Mesenchymal stem cell (in vitro differentiated cells and primary cell): ENCODE measurements around the gene ZEB2.
A peak's percentile ranks its signal among the peaks of the same experiment; 100 is the strongest.

ENCODE experiments used
- DNase-seq: peaks from one replicate; pipeline ENCODE4 v3.0.0-alpha.2; 2013
- H2AFZ ChIP-seq: one replicate; pipeline ENCODE4 v1.6.1; 2013; ENCODE audit warnings: low read depth, mild to moderate bottlenecking, control low read depth, inconsistent platforms, low read length, moderate library complexity
- H2AK5ac ChIP-seq: 2 replicates; pipeline ENCODE4 v1.6.1; 2013; ENCODE audit warnings: low read length, moderate library complexity, mild to moderate bottlenecking, inconsistent platforms; ENCODE audit not compliant: severe bottlenecking
- H2BK120ac ChIP-seq: one replicate; pipeline ENCODE4 v1.6.1; 2013; ENCODE audit warnings: low read depth, mild to moderate bottlenecking, inconsistent platforms, low read length, moderate library complexity
- H2BK12ac ChIP-seq, 2 experiments: one replicate each; pipeline ENCODE4 v1.6.1; 2013; ENCODE audit warnings: inconsistent platforms in 2 of 2, low read length in 2 of 2, mild to moderate bottlenecking in 2 of 2, moderate library complexity in 2 of 2, control low read depth in 1 of 2
- H2BK15ac ChIP-seq: one replicate; pipeline ENCODE4 v1.6.1; 2013; ENCODE audit warnings: mild to moderate bottlenecking, low read depth, inconsistent platforms; ENCODE audit not compliant: poor library complexity, severe bottlenecking
- H2BK5ac ChIP-seq: 2 replicates; pipeline ENCODE4 v1.6.1; 2013; ENCODE audit warnings: low read depth, mild to moderate bottlenecking, low read length, control low read depth, inconsistent platforms; ENCODE audit not compliant: poor library complexity, severe bottlenecking
- H3K14ac ChIP-seq, 2 experiments: one replicate each; pipeline ENCODE4 v1.6.1; 2013; ENCODE audit warnings: inconsistent platforms in 2 of 2, low read length in 2 of 2, control low read depth in 1 of 2, mild to moderate bottlenecking in 1 of 2, moderate library complexity in 1 of 2
- H3K18ac ChIP-seq, 2 experiments: one replicate each; pipeline ENCODE4 v1.6.1; 2013; ENCODE audit warnings: inconsistent platforms in 2 of 2, low read length in 2 of 2, control low read depth in 1 of 2, low read depth in 1 of 2, mild to moderate bottlenecking in 1 of 2
- H3K23ac ChIP-seq, 2 experiments: one replicate each; pipeline ENCODE4 v1.6.1; 2013; ENCODE audit warnings: inconsistent platforms in 2 of 2, low read length in 2 of 2, mild to moderate bottlenecking in 2 of 2, moderate library complexity in 2 of 2, control low read depth in 1 of 2
- H3K27ac ChIP-seq: 2 replicates; pipeline ENCODE4 v1.5.1; 2013; ENCODE audit warnings: mild to moderate bottlenecking, moderate library complexity, low read length, control low read depth, inconsistent platforms; ENCODE audit not compliant: poor library complexity, severe bottlenecking
- H3K27me3 ChIP-seq, 2 experiments: 2 replicates each; pipeline versions ENCODE4 v1.6.1 to v1.7.0; 2013; ENCODE audit warnings: low read length in 2 of 2, mild to moderate bottlenecking in 2 of 2, moderate library complexity in 2 of 2, control low read depth in 1 of 2, inconsistent platforms in 1 of 2; ENCODE audit not compliant: control insufficient read depth in 1 of 2, insufficient read depth in 1 of 2
- H3K36me3 ChIP-seq, 2 experiments: 2 replicates each; pipeline versions ENCODE4 v1.6.1 to v1.7.0; 2013; ENCODE audit warnings: low read length in 2 of 2, control low read depth in 1 of 2, inconsistent platforms in 1 of 2, low read depth in 1 of 2, mild to moderate bottlenecking in 1 of 2; ENCODE audit not compliant: insufficient read depth in 2 of 2, control insufficient read depth in 1 of 2
- H3K4ac ChIP-seq, 2 experiments: one replicate each; pipeline ENCODE4 v1.6.1; 2013; ENCODE audit warnings: inconsistent platforms in 2 of 2, low read length in 2 of 2, mild to moderate bottlenecking in 2 of 2, moderate library complexity in 2 of 2, control low read depth in 1 of 2, low read depth in 1 of 2
- H3K4me1 ChIP-seq: 2 replicates; pipeline ENCODE4 v1.6.1; 2013; ENCODE audit warnings: low read depth, low read length, control low read depth; ENCODE audit not compliant: control insufficient read depth, insufficient read depth
- H3K4me2 ChIP-seq: 2 replicates; pipeline ENCODE4 v1.6.1; 2013; ENCODE audit warnings: low read length, mild to moderate bottlenecking, inconsistent platforms; ENCODE audit not compliant: poor library complexity, severe bottlenecking
- H3K4me3 ChIP-seq, 2 experiments: 2 replicates each; pipeline versions ENCODE4 v1.5.1 to v1.7.0; 2013; ENCODE audit warnings: low read length in 2 of 2, mild to moderate bottlenecking in 2 of 2, control low read depth in 1 of 2, low read depth in 1 of 2; ENCODE audit not compliant: insufficient read depth in 1 of 2
- H3K79me1 ChIP-seq: replicated peaks from 2 replicates; pipeline ENCODE4 v1.6.1; 2013; ENCODE audit warnings: mild to moderate bottlenecking, control low read depth, low read length, inconsistent platforms; ENCODE audit not compliant: poor library complexity, severe bottlenecking
- H3K9ac ChIP-seq: 2 replicates; pipeline ENCODE4 v1.7.0; 2013; ENCODE audit warnings: mild to moderate bottlenecking, low read length, moderate library complexity
- H3K9me3 ChIP-seq: 2 replicates; pipeline ENCODE4 v1.7.0; 2013; ENCODE audit warnings: mild to moderate bottlenecking, low read length; ENCODE audit not compliant: control insufficient read depth
- H4K8ac ChIP-seq: one replicate; pipeline ENCODE4 v1.6.1; 2013; ENCODE audit warnings: inconsistent platforms, mild to moderate bottlenecking, low read length, moderate library complexity
- H4K91ac ChIP-seq: one replicate; pipeline ENCODE4 v1.6.1; 2013; ENCODE audit warnings: mild to moderate bottlenecking, low read length, inconsistent platforms
- WGBS: methylation state at CpG from one replicate; pipeline ENCODE4 v1.1.7; 2013; ENCODE audit warnings: mixed read lengths; 5-methylcytosine and 5-hydroxymethylcytosine counted together

ZEB2 gene

DNA sequence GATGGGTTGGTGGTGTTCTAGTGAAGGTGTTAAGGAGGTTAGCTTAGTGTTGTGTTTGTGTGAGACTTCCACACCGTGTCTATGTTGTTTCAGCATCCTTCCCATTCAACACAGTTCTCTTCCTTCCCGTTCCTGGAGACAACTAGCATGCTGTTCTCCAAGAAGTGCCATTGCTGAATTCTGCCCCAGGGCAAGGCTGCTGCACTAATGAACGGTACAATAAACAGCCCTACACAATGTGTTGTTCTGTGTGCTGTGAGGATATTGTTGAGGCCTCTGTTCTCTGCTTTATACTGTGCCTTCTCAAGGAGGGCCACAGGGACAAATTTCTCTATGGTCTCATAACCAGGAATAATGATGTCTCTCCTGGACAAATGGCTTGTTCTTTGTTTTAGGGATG, 39.8 kb upstream of the ZEB2 start:
- H3K18ac ChIP-seq: no peak overlapping the region
- H3K36me3 ChIP-seq: no peaks in the 10 kb centered on the region
- no peak overlapping the region for H2BK120ac ChIP-seq
- no peak overlapping the region for H4K91ac ChIP-seq
- H2AFZ ChIP-seq: no peak overlapping the region
- DNase-seq: no peak
- no peak overlapping the region for H3K4ac ChIP-seq
- no peak overlapping the region for H3K27ac ChIP-seq
- no peaks in the 10 kb centered on the region for H3K4me1 ChIP-seq
- no peak overlapping the region for H2BK5ac ChIP-seq
- no peak overlapping the region for H2BK12ac ChIP-seq
- H3K23ac ChIP-seq: no peak overlapping the region
- WGBS: 100% methylated on average over 2 of the region's 3 CpGs
- H4K8ac ChIP-seq: no peak overlapping the region
- no peaks in the 10 kb centered on the region for H3K27me3 ChIP-seq
- no peak overlapping the region for H3K14ac ChIP-seq
- H3K79me1 ChIP-seq: no peaks in the 10 kb centered on the region
- H3K4me2 ChIP-seq: no peak overlapping the region
- H2AK5ac ChIP-seq: no peak overlapping the region
- H3K9me3 ChIP-seq: no peaks in the 10 kb centered on the region
- H2BK15ac ChIP-seq: no peak overlapping the region
- H3K4me3 ChIP-seq: no peak overlapping the region
- no peak overlapping the region for H3K9ac ChIP-seq

- Histone ChIP-seq H3K4me1 (no peaks in the 10 kb centered on the region), H3K27me3 (no peaks in the 10 kb centered on the region), H3K36me3 (no peaks in the 10 kb centered on the region), H4K8ac (no peak overlapping the region), H2BK5ac (no peak overlapping the region), H3K79me1 (no peaks in the 10 kb centered on the region), H2BK120ac (no peak overlapping the region), H2AK5ac (no peak overlapping the region), H4K91ac (no peak overlapping the region), H3K18ac (no peak overlapping the region), H2BK12ac (no peak overlapping the region), H3K4me2 (no peak overlapping the region), H3K23ac (no peak overlapping the region), H3K4ac (no peak overlapping the region), H3K9me3 (no peaks in the 10 kb centered on the region), H3K14ac (no peak overlapping the region), H3K9ac (no peak overlapping the region), H3K27ac (no peak overlapping the region), H2BK15ac (no peak overlapping the region), H3K4me3 (no peak overlapping the region), H2AFZ (no peak overlapping the region)
- 80% methylated on average over 1 of the region's 1 CpG for WGBS
- DNase-seq: no peak
Measured at GRCh38 chr2:144559242-144559641, 39.3 kb upstream of the ZEB2 start.

DNA sequence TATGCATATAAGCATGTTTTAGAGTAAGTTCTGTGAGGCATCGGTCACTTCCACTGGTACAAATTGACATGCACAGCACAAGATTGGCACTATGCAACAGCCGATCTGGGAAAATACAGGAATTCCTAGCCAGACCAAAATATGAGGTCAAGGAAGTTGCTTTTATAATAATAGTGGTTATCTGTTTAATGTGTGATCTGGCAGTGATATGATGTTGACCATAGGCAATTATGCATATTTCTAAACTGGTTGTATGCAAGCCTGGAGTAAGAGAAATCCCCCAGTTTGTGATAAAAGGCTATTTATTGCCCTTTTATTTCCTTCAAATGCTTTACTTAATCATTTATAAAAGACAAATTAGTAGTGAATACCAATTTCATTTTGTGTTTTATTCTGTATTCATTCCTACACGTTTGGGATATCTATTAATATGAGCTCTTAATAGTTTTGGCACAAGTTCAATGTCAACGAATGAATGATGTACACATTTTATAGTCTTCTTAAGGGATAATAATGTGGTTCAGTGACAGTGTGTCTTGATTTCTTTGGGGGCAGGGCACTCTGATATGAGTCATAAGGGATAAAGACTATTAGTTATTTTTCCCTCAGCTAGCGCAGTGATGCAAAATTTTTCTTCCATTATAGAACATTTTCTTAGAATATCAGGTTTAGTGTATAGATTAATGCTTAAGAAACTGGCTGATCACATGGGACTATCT, 34.7 kb upstream of the ZEB2 start:
- Histone ChIP-seq H2AK5ac (no peak overlapping the region), H2BK5ac (no peak overlapping the region), H3K4me3 (no peak overlapping the region), H2AFZ (no peak overlapping the region), H2BK12ac (no peak overlapping the region), H3K79me1 (no peaks in the 10 kb centered on the region), H3K9ac (no peak overlapping the region), H3K4ac (no peak overlapping the region), H4K91ac (no peak overlapping the region), H4K8ac (no peak overlapping the region), H3K23ac (no peak overlapping the region), H3K27me3 (no peaks in the 10 kb centered on the region), H3K27ac (no peak overlapping the region), H2BK15ac (no peak overlapping the region), H3K36me3 (no peaks in the 10 kb centered on the region), H3K14ac (no peak overlapping the region), H3K4me2 (no peak overlapping the region), H3K9me3 (no peaks in the 10 kb centered on the region), H3K18ac (no peak overlapping the region), H3K4me1 (no peaks in the 10 kb centered on the region), H2BK120ac (no peak overlapping the region)
- WGBS: 90% methylated on average over 4 of the region's 5 CpGs
- DNase-seq: no peak

- Histone ChIP-seq H3K79me1 (no peaks in the 10 kb centered on the region), H3K27ac (no peak overlapping the region), H3K4ac (no peak overlapping the region), H2BK120ac (no peak overlapping the region), H3K9me3 (no peaks in the 10 kb centered on the region), H3K4me3 (no peak overlapping the region), H2BK15ac (no peak overlapping the region), H3K4me1 (no peaks in the 10 kb centered on the region), H2AFZ (no peak overlapping the region), H3K9ac (no peak overlapping the region), H3K18ac (no peak overlapping the region), H3K23ac (no peak overlapping the region), H4K8ac (no peak overlapping the region), H3K14ac (no peak overlapping the region), H2BK12ac (no peak overlapping the region), H2BK5ac (no peak overlapping the region), H3K4me2 (no peak overlapping the region), H3K27me3 (no peaks in the 10 kb centered on the region), H3K36me3 (no peaks in the 10 kb centered on the region), H4K91ac (no peak overlapping the region), H2AK5ac (no peak overlapping the region)
- 0% methylated on average over 2 of the region's 3 CpGs for WGBS
- DNase-seq: peak; percentile 84
Measured at GRCh38 chr2:144553379-144553778, 33.5 kb upstream of the ZEB2 start.
